ENCODE data around the gene SLF1. TPM values are rescaled to one million over a fixed set of nuclear protein-coding genes. Genes with fewer than 3 reads are reported as not detected.

Gene SLF1
- total and polyA plus RNA-seq, 2 experiments from 2014 or later: 36.3 to 43.8 TPM

GRCh38 chr5:94699562-94699961 lies 81.1 kb downstream of the SLF1 start:
- no peak for TF ChIP-seq JUNB (IDR thresholded peaks at IDR 0.05; ENCODE audit: unreplicated experiment)
- no peak for TF ChIP-seq CREB1 (CRISPR knock-in tag; IDR thresholded peaks at IDR 0.05; ENCODE audit: low read depth)
- no peak for TF ChIP-seq STAT1 (IDR thresholded peaks at IDR 0.05; ENCODE audit: unreplicated experiment)
- TF ChIP-seq ZNF331 (CRISPR knock-in tag; IDR thresholded peaks at IDR 0.05; ENCODE audit: low read depth): no peak
- no peak for TF ChIP-seq ETS1 (IDR thresholded peaks at IDR 0.05)
- TF ChIP-seq REST (IDR thresholded peaks at IDR 0.05; ENCODE audit: unreplicated experiment): no peak
- TF ChIP-seq ZNF114 (CRISPR knock-in tag; IDR thresholded peaks at IDR 0.05): no peak
- no peak for TF ChIP-seq EZH2 (IDR thresholded peaks at IDR 0.05; ENCODE audit: low read depth, unreplicated experiment)
- no peaks in the 10 kb centered on the region for H3K79me2 ChIP-seq (replicated peaks; ENCODE audit: insufficient read depth)
- Mint-ChIP-seq H3K36me3 (ENCODE audit: low read depth) (peaks cover 7% of the 10 kb centered on the region; the same call in 2 of the 3 replicates), H3K27ac (no peak overlapping the region), H3K4me3 (no peak overlapping the region), H3K9me3 (no peaks in the 10 kb centered on the region), H3K4me1 (no peaks in the 10 kb centered on the region; the same call in 2 of the 3 replicates), H3K27me3 (ENCODE audit: insufficient read depth, low read depth, poor library complexity) (no peaks in the 10 kb centered on the region)
- H3K4me2 ChIP-seq: no peak overlapping the region
- H3K4me3 ChIP-seq: no peak overlapping the region
- no peak for DNase-seq (ENCODE audit: low spot score)
- H3F3A ChIP-seq (replicated peaks; ENCODE audit: low read depth): no peaks in the 10 kb centered on the region
- H3K4me1 ChIP-seq (ENCODE audit: insufficient read depth): no peaks in the 10 kb centered on the region
- H4K20me1 ChIP-seq (replicated peaks; ENCODE audit: insufficient read depth): no peaks in the 10 kb centered on the region
- no peaks in the 10 kb centered on the region for H3K27me3 ChIP-seq (ENCODE audit: insufficient read depth)
- no peak for ATAC-seq
- no peak overlapping the region for H3K27ac ChIP-seq (ENCODE audit: low read depth)
- H3K9me2 ChIP-seq (ENCODE audit: insufficient read depth): no peaks in the 10 kb centered on the region
- no peaks in the 10 kb centered on the region for H3K36me3 ChIP-seq (ENCODE audit: insufficient read depth)
- H2AFZ ChIP-seq: no peak overlapping the region

- DNase-seq (ENCODE audit: low spot score): no peak
- Histone ChIP-seq H4K20me1 (replicated peaks; ENCODE audit: insufficient read depth) (no peaks in the 10 kb centered on the region), H3K4me1 (ENCODE audit: insufficient read depth) (no peaks in the 10 kb centered on the region), H3K9me2 (ENCODE audit: insufficient read depth) (no peaks in the 10 kb centered on the region), H2AFZ (no peak overlapping the region), H3K27ac (ENCODE audit: low read depth) (no peak overlapping the region), H3K27me3 (ENCODE audit: insufficient read depth) (no peaks in the 10 kb centered on the region), H3K36me3 (ENCODE audit: insufficient read depth) (no peaks in the 10 kb centered on the region), H3K79me2 (replicated peaks; ENCODE audit: insufficient read depth) (no peaks in the 10 kb centered on the region), H3K4me2 (no peak overlapping the region), H3K4me3 (no peak overlapping the region), H3F3A (replicated peaks; ENCODE audit: low read depth) (no peaks in the 10 kb centered on the region)
- no peaks in the 10 kb centered on the region for H3K9me3 Mint-ChIP-seq
- no peaks in the 10 kb centered on the region for H3K27me3 Mint-ChIP-seq (ENCODE audit: insufficient read depth, low read depth, poor library complexity)
- no peak for ATAC-seq
- H3K4me3 Mint-ChIP-seq: no peak overlapping the region
- peaks cover 7% of the 10 kb centered on the region; the same call in 2 of the 3 replicates for H3K36me3 Mint-ChIP-seq (ENCODE audit: low read depth)
- no peak overlapping the region for H3K27ac Mint-ChIP-seq
- no peaks in the 10 kb centered on the region; the same call in 2 of the 3 replicates for H3K4me1 Mint-ChIP-seq
- no peak for TF ChIP-seq ZNF462 (CRISPR knock-in tag; IDR thresholded peaks at IDR 0.05)
- no peak for TF ChIP-seq POLR2AphosphoS5 (IDR thresholded peaks at IDR 0.05; ENCODE audit: low read depth)
- no peak for TF ChIP-seq JUNB (IDR thresholded peaks at IDR 0.05; ENCODE audit: unreplicated experiment)
Observed at GRCh38 chr5:94700592-94700991, 82.1 kb downstream of the SLF1 start.

Data from GM23338 (cell line).